H7 (cell line): Measurements from ENCODE around the gene EML1. TPM values are rescaled to one million over a fixed set of nuclear protein-coding genes. Genes with fewer than 3 reads are reported as not detected.

Source experiments
- DNase-seq: peaks from one replicate; pipeline ENCODE4 v3.0.0; 2012
- H3K27me3 ChIP-seq: 2 replicates; pipeline ENCODE4 v1.6.0; 2011; ENCODE audit warnings: mild to moderate bottlenecking, low read length; ENCODE audit not compliant: control insufficient read depth, insufficient read depth
- H3K36me3 ChIP-seq: replicated peaks from 2 replicates; pipeline ENCODE4 v1.5.1; 2011; ENCODE audit warnings: low read length; ENCODE audit not compliant: control insufficient read depth, insufficient read depth
- H3K4me3 ChIP-seq: 2 replicates; pipeline ENCODE4 v1.5.1; 2011; ENCODE audit warnings: low read depth, mild to moderate bottlenecking, control low read depth, low read length, moderate library complexity; ENCODE audit not compliant: insufficient read depth
- total RNA-seq: library from RNA; depleted of rRNA; stranded (reverse); fragments of >200 nt; shearing (Covaris generic); gene quantifications from 2 replicates; pipeline ENCODE4 v1.2.3, GENCODE V29; 2014

EML1 gene
- total RNA-seq, 1 experiment from 2014 or later = 19.1 TPM

- Histone ChIP-seq H3K27me3 (no peaks in the 10 kb centered on the region), H3K36me3 (no peaks in the 10 kb centered on the region; the same call in 1 of the 2 replicates), H3K4me3 (no peak overlapping the region)
- no peak for DNase-seq
Measured at GRCh38 chr14:99862136-99862535, 68.9 kb downstream of the EML1 start.

DNA sequence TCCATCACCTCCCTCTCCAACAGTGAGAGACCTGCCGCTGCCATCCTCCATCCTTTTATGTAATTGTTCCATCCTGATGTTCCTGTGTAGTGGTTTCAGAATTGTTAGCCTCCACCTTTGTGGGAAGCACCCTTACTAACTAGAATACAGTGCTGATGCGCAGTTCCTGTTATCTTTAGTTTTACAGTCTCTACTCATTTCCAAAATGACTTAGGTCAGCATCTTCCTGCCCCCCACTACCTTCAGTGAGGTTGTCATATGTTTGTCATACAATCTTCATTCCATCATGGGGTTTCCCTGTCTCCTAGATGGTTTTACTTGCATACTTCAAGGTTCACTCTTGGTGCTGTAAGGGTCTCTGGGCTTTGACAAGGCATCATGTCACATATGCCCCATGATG is 69.8 kb downstream of the EML1 start:
- Histone ChIP-seq H3K36me3 (no peaks in the 10 kb centered on the region; the same call in 1 of the 2 replicates), H3K4me3 (no peak overlapping the region), H3K27me3 (no peaks in the 10 kb centered on the region)
- DNase-seq = no peak

DNA sequence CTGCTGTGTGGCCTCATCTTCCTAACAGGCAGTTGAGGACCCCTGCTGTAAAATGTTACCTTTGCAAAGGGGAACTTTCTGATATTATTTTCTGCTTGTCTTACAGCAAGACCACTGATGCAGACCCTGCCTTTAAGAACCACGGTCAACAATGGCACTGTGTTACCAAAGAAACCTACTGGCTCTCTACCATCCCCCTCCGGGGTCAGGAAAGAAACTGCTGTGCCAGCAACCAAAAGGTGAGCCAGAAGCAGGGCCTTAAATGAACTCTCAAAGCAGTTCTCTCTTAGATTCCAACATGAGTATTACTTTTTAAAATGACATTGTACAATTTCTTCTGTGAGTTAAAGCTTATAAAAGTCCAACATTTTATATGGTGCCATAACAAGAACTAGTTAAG is 72.2 kb downstream of the EML1 start:
- no peak for DNase-seq
- Histone ChIP-seq H3K27me3 (no peaks in the 10 kb centered on the region), H3K4me3 (no peak overlapping the region), H3K36me3 (no peaks in the 10 kb centered on the region; the same call in 1 of the 2 replicates)

- H3K27me3 ChIP-seq = no peaks in the 10 kb centered on the region
- DNase-seq = no peak
Measured at GRCh38 chr14:99870617-99871016, 77.4 kb downstream of the EML1 start.

DNA sequence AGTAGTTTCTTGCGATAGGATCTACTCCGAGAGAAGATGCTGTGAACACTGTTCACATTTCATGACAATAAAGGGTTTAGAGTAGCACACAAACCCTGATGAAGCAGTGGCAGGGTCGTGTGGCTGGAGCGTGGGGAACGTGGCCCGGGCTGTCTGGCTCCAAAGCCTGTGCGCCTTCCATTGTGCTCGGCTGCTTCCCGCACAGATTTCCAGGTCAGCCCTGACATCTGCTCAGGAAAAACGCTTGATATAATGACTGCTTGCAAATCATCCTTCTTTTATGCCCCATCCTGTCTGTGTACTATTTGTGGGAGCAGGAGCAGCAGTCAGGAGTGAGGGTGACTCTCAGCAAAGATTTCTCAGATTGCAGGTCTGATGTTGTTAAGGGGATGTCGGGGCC is 78.6 kb downstream of the EML1 start:
- DNase-seq = no peak

More at GRCh38 chr14:99870617-99871016, 77.4 kb downstream of the EML1 start:
- H3K36me3 ChIP-seq = no peaks in the 10 kb centered on the region; the same call in 1 of the 2 replicates
- no peak overlapping the region for H3K4me3 ChIP-seq

DNA sequence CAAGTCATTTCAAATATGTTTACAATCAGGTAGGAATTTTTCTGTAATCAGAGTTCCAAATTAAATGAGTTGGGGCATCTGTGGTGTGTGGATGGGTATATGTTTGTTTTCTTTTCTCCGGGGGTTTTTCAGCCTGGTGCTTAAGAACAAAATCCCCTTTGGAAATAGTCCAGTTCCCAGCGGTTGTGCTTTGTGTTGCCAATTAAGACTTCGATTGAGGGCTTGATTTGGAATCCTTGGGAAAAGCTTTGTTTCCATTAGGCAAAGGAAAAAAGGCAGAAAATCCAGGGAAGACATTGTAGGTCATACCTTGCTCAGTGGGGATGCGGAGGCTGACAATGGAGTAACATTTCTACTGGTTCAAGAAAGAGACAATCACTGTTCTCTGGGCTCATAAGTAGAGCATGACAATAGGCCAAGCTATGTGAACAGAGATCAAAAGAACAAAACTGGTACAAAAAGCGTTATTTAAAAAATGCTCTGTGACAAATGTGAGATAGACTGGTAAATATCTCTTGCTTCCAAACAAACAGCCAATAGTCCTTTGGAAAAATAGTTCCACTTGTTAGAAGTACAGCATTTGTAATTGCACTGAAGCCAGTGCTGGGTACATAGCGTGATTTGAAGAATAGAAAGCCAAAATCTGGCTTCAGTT is 79.7 kb downstream of the EML1 start:
- Histone ChIP-seq H3K36me3 (no peaks in the 10 kb centered on the region), H3K27me3 (no peaks in the 10 kb centered on the region), H3K4me3 (no peak overlapping the region)
- DNase-seq = peak; percentile 68

More for the DNA sequence above, 78.6 kb downstream of the EML1 start:
- H3K4me3 ChIP-seq = no peak overlapping the region
- no peaks in the 10 kb centered on the region; the same call in 1 of the 2 replicates for H3K36me3 ChIP-seq
- H3K27me3 ChIP-seq = no peaks in the 10 kb centered on the region

DNA sequence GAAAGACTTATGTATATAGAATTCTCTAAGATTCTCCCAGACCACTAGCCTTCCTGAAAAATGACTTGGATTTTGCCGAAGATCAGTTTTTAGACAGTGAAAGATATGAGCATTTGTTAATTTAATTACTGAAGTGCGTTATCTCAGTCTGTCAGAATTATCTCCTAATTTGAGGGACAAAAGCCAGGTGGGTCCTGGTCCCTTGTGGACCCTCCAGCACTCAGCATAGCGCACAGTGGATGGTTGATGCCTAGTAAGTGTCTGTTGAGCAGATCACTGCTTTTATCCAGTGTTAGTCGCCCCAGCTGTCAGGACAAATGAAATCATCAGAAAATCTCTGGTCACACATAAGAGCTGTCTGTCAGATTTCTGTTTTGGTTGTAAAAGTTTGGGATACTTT is 80.4 kb downstream of the EML1 start:
- no peaks in the 10 kb centered on the region for H3K27me3 ChIP-seq
- no peaks in the 10 kb centered on the region for H3K36me3 ChIP-seq
- H3K4me3 ChIP-seq = no peak overlapping the region
- no peak for DNase-seq

- DNase-seq = no peak
- Histone ChIP-seq H3K4me3 (no peak overlapping the region), H3K27me3 (no peaks in the 10 kb centered on the region), H3K36me3 (no peaks in the 10 kb centered on the region)
Measured at GRCh38 chr14:99874306-99874705, 81.1 kb downstream of the EML1 start.

GRCh38 chr14:99875421-99875820 is 82.2 kb downstream of the EML1 start:
- Histone ChIP-seq H3K36me3 (no peaks in the 10 kb centered on the region), H3K27me3 (no peaks in the 10 kb centered on the region; the same call in 1 of the 2 replicates), H3K4me3 (no peak overlapping the region)
- no peak for DNase-seq

DNA sequence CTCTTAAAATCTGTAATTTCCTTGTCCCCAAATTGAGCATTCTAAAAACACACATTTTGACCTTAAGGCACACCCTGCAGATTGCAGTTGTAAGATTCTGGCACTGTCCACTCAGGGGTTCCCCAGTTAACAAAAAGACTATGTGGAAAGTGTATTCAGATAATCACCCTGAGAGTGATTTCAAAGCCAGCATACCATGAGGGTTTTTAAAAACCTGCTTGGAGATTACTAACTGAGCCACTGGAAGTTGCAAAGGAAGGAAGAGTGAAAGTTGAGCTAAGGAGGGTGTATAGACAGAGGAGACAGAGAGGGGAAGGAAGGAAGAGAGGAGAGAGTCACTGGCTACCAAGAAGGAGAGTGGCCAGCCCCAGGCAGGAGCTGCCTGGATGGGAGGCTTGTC is 82.6 kb downstream of the EML1 start:
- H3K4me3 ChIP-seq = no peak overlapping the region
- no peaks in the 10 kb centered on the region; the same call in 1 of the 2 replicates for H3K27me3 ChIP-seq
- H3K36me3 ChIP-seq = no peaks in the 10 kb centered on the region
- DNase-seq = no peak

DNA sequence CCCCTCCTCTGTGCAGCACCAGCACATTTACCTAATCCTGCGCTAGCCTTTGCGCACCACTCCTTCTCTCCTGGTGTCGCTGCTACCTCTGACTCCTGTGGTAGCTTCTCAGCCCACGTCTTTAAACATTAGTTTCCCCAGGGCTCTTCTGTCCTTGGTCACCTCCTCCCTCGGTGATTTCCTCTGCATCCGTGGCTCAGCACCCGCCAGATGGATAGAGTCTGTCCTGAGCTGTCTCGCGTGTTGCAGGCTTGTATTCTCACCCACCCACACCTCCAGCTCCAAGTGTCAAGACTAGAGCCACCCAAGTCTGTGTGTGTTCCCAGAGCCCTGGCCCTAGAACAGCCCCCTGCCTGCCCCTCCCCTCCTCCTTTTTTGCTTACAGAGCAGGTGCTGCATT is 83.2 kb downstream of the EML1 start:
- Histone ChIP-seq H3K4me3 (no peak overlapping the region), H3K27me3 (no peaks in the 10 kb centered on the region; the same call in 1 of the 2 replicates), H3K36me3 (no peaks in the 10 kb centered on the region)
- no peak for DNase-seq

- Histone ChIP-seq H3K4me3 (no peak overlapping the region), H3K27me3 (no peaks in the 10 kb centered on the region; the same call in 1 of the 2 replicates), H3K36me3 (no peaks in the 10 kb centered on the region)
- no peak for DNase-seq
Measured at GRCh38 chr14:99878563-99878962, 85.3 kb downstream of the EML1 start.

GRCh38 chr14:99879401-99880295 is 86.4 kb downstream of the EML1 start:
- Histone ChIP-seq H3K4me3 (no peak overlapping the region), H3K36me3 (no peaks in the 10 kb centered on the region), H3K27me3 (no peaks in the 10 kb centered on the region; the same call in 1 of the 2 replicates)
- DNase-seq = no peak

DNA sequence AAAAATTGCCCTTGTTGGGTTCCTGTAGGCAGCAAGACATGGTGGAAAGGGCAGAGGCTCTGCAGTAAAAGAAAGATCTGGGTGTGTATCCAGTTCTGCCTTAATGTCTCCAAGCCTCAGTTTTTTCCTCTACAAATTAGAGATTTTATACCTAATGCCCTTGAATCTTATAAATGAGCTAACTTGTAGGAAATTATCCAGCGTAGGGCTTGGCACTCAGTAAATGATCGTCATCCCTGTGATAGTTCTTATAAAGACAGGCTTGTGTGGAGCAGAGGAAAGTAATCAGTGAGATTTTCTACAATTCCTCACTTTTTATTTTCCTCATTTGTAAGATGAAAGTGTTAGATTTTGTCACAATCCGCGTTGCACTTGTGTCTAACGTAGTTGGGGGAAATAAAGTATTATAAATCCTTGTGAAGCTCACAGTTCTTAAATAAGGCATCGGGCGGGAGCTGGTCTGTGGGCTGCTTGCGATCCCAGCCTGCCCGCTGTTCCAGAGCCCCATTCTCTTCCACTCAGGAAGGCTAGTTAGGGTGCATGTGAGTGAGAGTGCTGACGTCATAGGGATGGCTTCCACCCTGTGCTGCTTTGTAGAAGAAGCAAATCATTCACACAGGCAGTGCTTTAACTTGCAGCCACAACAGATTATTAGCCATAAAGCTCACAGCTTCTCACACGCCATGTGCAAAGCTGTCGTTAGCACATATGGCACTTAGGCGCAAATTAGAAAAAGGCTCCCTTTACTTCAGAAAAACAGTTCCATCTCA is 87.6 kb downstream of the EML1 start:
- H3K27me3 ChIP-seq = no peaks in the 10 kb centered on the region; the same call in 1 of the 2 replicates
- no peak for DNase-seq
- no peaks in the 10 kb centered on the region for H3K36me3 ChIP-seq
- no peak overlapping the region for H3K4me3 ChIP-seq
